AG09309 (cell line): Measurements from ENCODE around the gene CA10.

Source experiments
- DNase-seq: peaks from one replicate; pipeline ENCODE4 v3.0.0-alpha.2; 2010; ENCODE audit warnings: low read depth
- H3K4me3 ChIP-seq: 2 replicates; pipeline ENCODE4 v1.5.1; 2011; ENCODE audit warnings: mild to moderate bottlenecking, low read depth, low read length, moderate library complexity; ENCODE audit not compliant: control insufficient read depth
- CTCF ChIP-seq: IDR thresholded peaks from 2 replicates; pipeline ENCODE4 v1.5.1; 2011; ENCODE audit warnings: mild to moderate bottlenecking, low read depth, low read length, inconsistent platforms; ENCODE audit not compliant: insufficient read depth, control insufficient read depth; ENCODE audit errors: missing control alignments

The CA10 gene

DNA sequence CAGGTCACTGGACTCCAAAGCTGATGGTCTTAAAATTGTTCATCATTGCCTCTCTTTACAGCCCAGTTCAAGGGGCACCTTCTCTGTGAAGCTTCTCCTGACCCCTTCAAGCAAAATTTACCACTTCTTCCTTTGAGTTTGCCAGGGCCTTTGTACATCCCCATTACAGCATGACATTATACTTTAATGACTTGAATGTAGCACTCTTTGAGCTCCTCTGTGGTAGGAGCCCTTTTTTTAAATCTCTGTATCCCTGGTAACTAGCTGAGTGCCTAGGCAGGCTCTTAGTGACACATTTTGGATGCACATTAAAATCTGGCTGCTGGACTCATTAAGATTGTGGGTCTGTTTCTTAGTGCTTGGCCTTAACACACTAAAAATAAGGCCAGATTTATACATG is 412.1 kb downstream of the CA10 start:
- no peak for DNase-seq
- no peak for TF ChIP-seq CTCF
- no peak overlapping the region for H3K4me3 ChIP-seq

- DNase-seq, result no peak
- TF ChIP-seq CTCF, result no peak
- no peak overlapping the region for H3K4me3 ChIP-seq
Measured at GRCh38 chr17:51745993-51746392, 412.5 kb downstream of the CA10 start.

- no peak for TF ChIP-seq CTCF
- DNase-seq, result no peak
- no peak overlapping the region for H3K4me3 ChIP-seq
Measured at GRCh38 chr17:51743477-51743876, 415.0 kb downstream of the CA10 start.

- DNase-seq, result no peak
- no peak overlapping the region for H3K4me3 ChIP-seq
- TF ChIP-seq CTCF, result no peak
Measured at GRCh38 chr17:51742571-51742970, 415.9 kb downstream of the CA10 start.

- H3K4me3 ChIP-seq, result no peak overlapping the region
- no peak for TF ChIP-seq CTCF
- no peak for DNase-seq
Measured at GRCh38 chr17:51741458-51741857, 417.1 kb downstream of the CA10 start.

DNA sequence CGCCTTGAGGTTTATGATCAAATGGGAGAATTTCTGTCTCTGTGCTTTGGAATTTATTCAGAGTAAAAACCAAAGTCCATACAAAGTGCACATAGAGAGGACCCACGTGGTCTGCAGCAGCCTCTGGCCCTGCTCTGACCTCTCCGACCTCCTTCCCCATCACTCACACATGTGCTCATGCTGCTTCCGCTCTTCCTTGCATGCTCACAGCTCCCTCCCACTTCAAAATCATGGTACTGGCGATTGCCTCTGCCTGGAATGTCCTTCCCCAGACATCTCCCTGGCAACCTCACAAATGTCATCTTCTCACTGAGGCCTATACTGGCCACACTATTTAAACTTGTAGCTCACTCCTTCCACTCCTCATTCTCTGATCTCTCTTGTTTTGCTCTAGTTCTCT is 418.0 kb downstream of the CA10 start:
- DNase-seq, result no peak
- TF ChIP-seq CTCF, result no peak
- H3K4me3 ChIP-seq, result no peak overlapping the region

GRCh38 chr17:51739245-51739886 is 419.1 kb downstream of the CA10 start:
- DNase-seq, result no peak
- no peak for TF ChIP-seq CTCF
- H3K4me3 ChIP-seq, result no peak overlapping the region
